H1 (cell line): ENCODE measurements around the gene BCAS3. TPM values are rescaled to one million over a fixed set of nuclear protein-coding genes. Genes with fewer than 3 reads are reported as not detected.

ENCODE experiments used
- CTCF ChIA-PET: fragments of 300-600 bp; sonication (Branson Sonifier 250); formaldehyde crosslinking; loops from one replicate; lab custom pipeline; 2021; ENCODE audit not compliant: partially characterized antibody; lab: Charles Lee
- POLR2A ChIA-PET: fragments of 300-600 bp; sonication (Branson Sonifier 250); formaldehyde crosslinking; loops from one replicate; lab custom pipeline; 2021; ENCODE audit warnings: inconsistent platforms; ENCODE audit not compliant: partially characterized antibody; lab: Charles Lee
- DNase-seq, 2 experiments: peaks; one replicate each; pipeline versions ENCODE4 v3.0.0 to v3.0.0-alpha.2; 2010 to 2022; ENCODE audit warnings: low spot score in 2 of 2, low read depth in 1 of 2, mixed read lengths in 1 of 2
- FAIRE-seq: peaks from 2 replicates; lab custom pipeline; 2011; peaks lifted over from hg19 to GRCh38; lab: Jason Lieb, UNC
- H2AFZ ChIP-seq: 2 replicates; pipeline ENCODE4 v1.8.1; 2012; ENCODE audit warnings: low read length, inconsistent platforms
- H2AK5ac ChIP-seq: 2 replicates; pipeline ENCODE4 v1.6.1; 2013; ENCODE audit warnings: low read depth, low read length
- H2BK120ac ChIP-seq: replicated peaks from 2 replicates; pipeline ENCODE3; 2013; ENCODE audit warnings: low read depth, low read length, inconsistent platforms
- H2BK12ac ChIP-seq: 2 replicates; pipeline ENCODE4 v1.6.1; 2013; ENCODE audit warnings: low read depth, low read length
- H2BK15ac ChIP-seq: 2 replicates; pipeline ENCODE4 v1.6.1; 2013; ENCODE audit warnings: low read length
- H2BK20ac ChIP-seq: 2 replicates; pipeline ENCODE4 v1.6.1; 2013; ENCODE audit warnings: low read length
- H2BK5ac ChIP-seq: 2 replicates; pipeline ENCODE4 v1.6.1; 2013; ENCODE audit warnings: low read depth, low read length
- H3K14ac ChIP-seq: 2 replicates; pipeline ENCODE4 v1.6.1; 2013; ENCODE audit warnings: inconsistent platforms; ENCODE audit not compliant: insufficient read length
- H3K18ac ChIP-seq: 2 replicates; pipeline ENCODE4 v1.6.1; 2013; ENCODE audit warnings: low read length; ENCODE audit errors: extremely low read depth
- H3K23ac ChIP-seq: 2 replicates; pipeline ENCODE4 v1.6.1; 2013; ENCODE audit warnings: inconsistent platforms; ENCODE audit not compliant: insufficient read length
- H3K23me2 ChIP-seq: 2 replicates; pipeline ENCODE4 v1.6.1; 2013; ENCODE audit warnings: low read depth, low read length
- H3K27ac ChIP-seq: 2 replicates; pipeline ENCODE4 v1.6.1; 2011; ENCODE audit warnings: low read depth, low read length, inconsistent platforms
- H3K27me3 ChIP-seq, 4 experiments: replicated peaks in 1 of 4; 1 replicate in 1 of 4; 2 replicates in 3 of 4; pipeline versions ENCODE4 v1.6.1 to v1.8.1; 2011 to 2013; ENCODE audit warnings: low read length in 3 of 4, mild to moderate bottlenecking in 3 of 4, inconsistent platforms in 2 of 4, mixed read lengths in 2 of 4, moderate library complexity in 1 of 4; ENCODE audit not compliant: control insufficient read depth in 3 of 4, insufficient read depth in 3 of 4; ENCODE audit errors: extremely low read depth in 1 of 4
- H3K36me3 ChIP-seq, 4 experiments: 2 replicates each; pipeline versions ENCODE4 v1.6.1 to v1.8.1; 2011 to 2013; ENCODE audit warnings: mild to moderate bottlenecking in 4 of 4, low read length in 3 of 4, moderate library complexity in 2 of 4, control low read depth in 1 of 4, inconsistent platforms in 1 of 4; ENCODE audit not compliant: insufficient read depth in 4 of 4, control insufficient read depth in 2 of 4
- H3K4ac ChIP-seq: replicated peaks from 2 replicates; pipeline ENCODE3; 2013; ENCODE audit warnings: low read length, low read depth, mixed read lengths, inconsistent platforms; ENCODE audit not compliant: insufficient read length
- H3K4me1 ChIP-seq, 4 experiments: replicated peaks in 1 of 4; 1 replicate in 1 of 4; 2 replicates in 3 of 4; pipeline versions ENCODE4 v1.6.1 to v1.8.1; 2011 to 2013; ENCODE audit warnings: low read length in 3 of 4, inconsistent platforms in 2 of 4, mixed read lengths in 1 of 4; ENCODE audit not compliant: insufficient read depth in 4 of 4, control insufficient read depth in 3 of 4
- H3K4me2 ChIP-seq, 2 experiments: 2 replicates each; pipeline versions ENCODE4 v1.6.1 to v1.8.1; 2011 to 2013; ENCODE audit warnings: low read depth in 2 of 2, low read length in 2 of 2, control low read depth in 1 of 2, inconsistent platforms in 1 of 2, mild to moderate bottlenecking in 1 of 2; ENCODE audit not compliant: insufficient read depth in 1 of 2
- H3K4me3 ChIP-seq, 4 experiments: fragments of 200-600, 300-600 bp in 1 of 4; sonication (generic), shearing (Covaris generic), sonication (Bioruptor Twin) in 1 of 4; 2 replicates each; pipeline versions ENCODE4 v1.5.1 to v1.8.1; 2011 to 2016; ENCODE audit warnings: low read length in 4 of 4, low read depth in 3 of 4, control low read depth in 2 of 4, inconsistent platforms in 2 of 4, mild to moderate bottlenecking in 2 of 4, mixed read lengths in 1 of 4, moderate library complexity in 1 of 4; ENCODE audit not compliant: insufficient read depth in 2 of 4; ENCODE audit errors: extremely low read depth in 1 of 4
- H3K56ac ChIP-seq: replicated peaks from 2 replicates; pipeline ENCODE3; 2013; ENCODE audit warnings: low read depth, mild to moderate bottlenecking, mixed read lengths, low read length, inconsistent platforms; ENCODE audit not compliant: insufficient read length
- H3K79me1 ChIP-seq: 2 replicates; pipeline ENCODE4 v1.6.1; 2013; ENCODE audit warnings: low read depth, low read length, control low read depth
- H3K79me2 ChIP-seq, 2 experiments: 2 replicates each; pipeline versions ENCODE4 v1.6.1 to v1.8.1; 2012 to 2013; ENCODE audit warnings: low read length in 2 of 2, mild to moderate bottlenecking in 2 of 2, inconsistent platforms in 1 of 2; ENCODE audit not compliant: insufficient read depth in 2 of 2, control insufficient read depth in 1 of 2
- H3K9ac ChIP-seq, 4 experiments: replicated peaks in 1 of 4; 1 replicate in 1 of 4; 2 replicates in 3 of 4; pipeline versions ENCODE4 v1.6.1 to v1.8.1; 2011 to 2013; ENCODE audit warnings: low read depth in 3 of 4, low read length in 3 of 4, control low read depth in 2 of 4, mild to moderate bottlenecking in 2 of 4, moderate library complexity in 2 of 4, inconsistent platforms in 1 of 4; ENCODE audit errors: extremely low read depth in 1 of 4
- H3K9me3 ChIP-seq, 2 experiments: 2 replicates each; pipeline versions ENCODE4 v1.6.1 to v1.8.1; 2012 to 2013; ENCODE audit warnings: mild to moderate bottlenecking in 2 of 2, moderate library complexity in 2 of 2, control low read depth in 1 of 2, inconsistent platforms in 1 of 2, low read depth in 1 of 2, low read length in 1 of 2, mixed read lengths in 1 of 2; ENCODE audit not compliant: insufficient read depth in 2 of 2
- H4K20me1 ChIP-seq, 2 experiments: replicated peaks in 1 of 2; 2 replicates each; pipeline versions ENCODE3 to v1.8.1; 2011 to 2013; ENCODE audit warnings: inconsistent platforms in 2 of 2, low read length in 2 of 2, mild to moderate bottlenecking in 1 of 2; ENCODE audit not compliant: insufficient read depth in 2 of 2, control insufficient read depth in 1 of 2
- H4K5ac ChIP-seq: 2 replicates; pipeline ENCODE4 v1.6.1; 2013; ENCODE audit warnings: low read length, low read depth, mixed read lengths, inconsistent platforms; ENCODE audit not compliant: insufficient read length
- H4K8ac ChIP-seq: 2 replicates; pipeline ENCODE4 v1.8.0; 2013; ENCODE audit warnings: mild to moderate bottlenecking, moderate library complexity, low read length, inconsistent platforms; ENCODE audit not compliant: insufficient read depth; ENCODE audit errors: extremely low read depth
- H4K91ac ChIP-seq: replicated peaks from 2 replicates; pipeline ENCODE3; 2013; ENCODE audit warnings: low read length, mixed read lengths, inconsistent platforms; ENCODE audit not compliant: insufficient read length
- CREB1 ChIP-seq: IDR thresholded peaks from 2 replicates; pipeline ENCODE4 v1.6.1; 2012; ENCODE audit warnings: inconsistent platforms
- KDM4A ChIP-seq: IDR thresholded peaks from one replicate; pipeline ENCODE4 v1.7.1; 2012; ENCODE audit warnings: low read depth, mild to moderate bottlenecking, moderate library complexity, low read length, inconsistent platforms; ENCODE audit not compliant: severe bottlenecking
- WGBS, 2 experiments: shearing (Covaris generic) in 1 of 2; methylation state at CpG; one replicate each; pipeline versions ENCODE4 v1.1.6 to v1.1.7; 2013 to 2015; ENCODE audit warnings: low lambda C conversion rate in 2 of 2, mixed read lengths in 2 of 2, inconsistent platforms in 1 of 2, low coverage in 1 of 2, missing lambda C conversion rate in 1 of 2; ENCODE audit not compliant: insufficient replicate concordance in 2 of 2, insufficient coverage in 1 of 2, insufficient read length in 1 of 2; ENCODE audit errors: extremely low coverage in 1 of 2, missing lambda C conversion rate in 1 of 2; 5-methylcytosine and 5-hydroxymethylcytosine counted together
- polyA plus RNA-seq, 7 experiments: library from polyadenylated mRNA; depleted of rRNA in 3 of 7; stranded (reverse) in 5 of 7; unstranded in 2 of 7; fragments of >200 nt in 5 of 7; fragments of 200-250 nt in 2 of 7; gene quantifications; 1 replicate in 5 of 7; 2 replicates in 1 of 7; 4 replicates in 1 of 7; pipeline versions ENCODE4 v1.2.1 to v1.2.3, GENCODE V29; 2011 to 2013; ENCODE audit warnings: missing spikeins in 2 of 7, mixed read lengths in 2 of 7
- total RNA-seq: library from RNA; stranded (reverse); fragmentation: NEBNext Ultra II Directional; extraction: Animal tissue kit (Norgen Biotek cat#: 25700); gene quantifications from 2 replicates; pipeline ENCODE4 v1.2.1, GENCODE V29; 2021

The BCAS3 gene
- total and polyA plus RNA-seq, 2 of the 8 experiments (the other 6 are each of a cell fraction or from before 2014, with no cell fraction given): 9.9 to 13.3 TPM

- Histone ChIP-seq H2BK5ac (no peak overlapping the region), H4K8ac (no peak overlapping the region), H3K23me2 (no peaks in the 10 kb centered on the region), H3K9ac (no peak overlapping the region), H2AFZ (no peak overlapping the region), H2BK15ac (no peak overlapping the region), H3K79me1 (no peaks in the 10 kb centered on the region), H3K18ac (no peak overlapping the region), H3K36me3 (no peaks in the 10 kb centered on the region), H3K27me3 (no peaks in the 10 kb centered on the region), H4K20me1 (no peaks in the 10 kb centered on the region), H2BK12ac (no peak overlapping the region), H3K23ac (no peak overlapping the region), H3K9me3 (no peaks in the 10 kb centered on the region), H2BK120ac (no peak overlapping the region), H3K4ac (no peak overlapping the region), H3K4me3 (no peak overlapping the region), H3K4me1 (no peaks in the 10 kb centered on the region), H3K56ac (no peak overlapping the region), H3K79me2 (no peaks in the 10 kb centered on the region), H4K5ac (no peak overlapping the region), H3K14ac (no peak overlapping the region), H2AK5ac (no peak overlapping the region), H2BK20ac (no peak overlapping the region), H3K4me2 (no peak overlapping the region), H3K27ac (no peak overlapping the region), H4K91ac (no peak overlapping the region)
- FAIRE-seq: no peak
- TF ChIP-seq CREB1 (no peak), KDM4A (no peak)
- ChIA-PET CTCF (interaction anchor here (0.6 to 0.9 kb wide), 2 partner anchors 9 to 1687 kb away, joined by 3 to 4 read pairs; no protein-coding TSS in a partner anchor), POLR2A (no interaction called here)
- DNase-seq: no peak
- WGBS, 2 experiments: 88% methylated on average over 6 of the region's 6 CpGs; no CpG with 5 or more reads in 1 of the 2 experiments
Measured at GRCh38 chr17:60729854-60730253, 52.2 kb downstream of the BCAS3 start.
